ENCODE results near the gene CAPZB. TPM values are rescaled to one million over a fixed set of nuclear protein-coding genes. Genes with fewer than 3 reads are reported as not detected.

CAPZB gene
- total RNA-seq, 1 experiment from 2014 or later = 491 TPM

DNA sequence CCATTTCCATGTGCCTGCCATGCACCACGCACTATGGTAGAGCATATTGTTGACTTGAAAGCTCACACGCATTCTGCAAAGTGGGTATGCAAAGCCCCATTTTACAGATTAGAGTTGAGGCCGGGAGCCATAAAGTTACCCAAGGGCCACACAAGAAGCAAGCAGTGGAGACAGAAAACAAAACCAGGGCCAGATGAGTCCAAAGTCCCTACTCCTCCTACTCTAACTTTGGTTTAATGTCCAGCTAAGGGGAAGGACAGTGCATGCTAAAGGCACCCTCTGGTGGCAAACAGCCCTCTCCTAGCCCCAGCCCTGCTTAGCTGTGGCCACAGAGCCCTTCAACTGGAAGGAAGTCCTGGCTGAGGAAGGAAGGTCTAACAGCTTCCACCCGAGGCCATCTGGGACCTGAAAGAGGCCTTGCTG lies 98.3 kb downstream of the CAPZB start:
- Histone ChIP-seq H3K4me3 (ENCODE audit: low read depth in 2 of 2, low read length in 2 of 2) (no peak overlapping the region), H3K27ac (ENCODE audit: low read length) (no peak overlapping the region), H3K4me1 (ENCODE audit: control insufficient read depth, insufficient read depth, low read length) (peaks cover 13% of the 10 kb centered on the region), H3K36me3 (ENCODE audit: control insufficient read depth, insufficient read depth, low read length) (peaks cover 4% of the 10 kb centered on the region), H3K9me3 (ENCODE audit: control insufficient read depth, insufficient read depth, low read depth, low read length) (no peaks in the 10 kb centered on the region), H3K27me3 (ENCODE audit: control insufficient read depth, insufficient read depth, low read length) (no peaks in the 10 kb centered on the region)
- TF ChIP-seq TCF7L2 (IDR thresholded peaks at IDR 0.05; ENCODE audit: low read depth, low read length) (no peak), REST (IDR thresholded peaks at IDR 0.05; ENCODE audit: insufficient read depth in 1 of 2, low read depth in 2 of 2, low read length in 1 of 2) (no peak), SIN3A (IDR thresholded peaks at IDR 0.05; ENCODE audit: borderline replicate concordance, insufficient read depth, low read depth, low read length) (no peak), POLR2AphosphoS5 (IDR thresholded peaks at IDR 0.05; ENCODE audit: low read depth, low read length) (no peak)
- TF ChIP-seq, protein P1, sequence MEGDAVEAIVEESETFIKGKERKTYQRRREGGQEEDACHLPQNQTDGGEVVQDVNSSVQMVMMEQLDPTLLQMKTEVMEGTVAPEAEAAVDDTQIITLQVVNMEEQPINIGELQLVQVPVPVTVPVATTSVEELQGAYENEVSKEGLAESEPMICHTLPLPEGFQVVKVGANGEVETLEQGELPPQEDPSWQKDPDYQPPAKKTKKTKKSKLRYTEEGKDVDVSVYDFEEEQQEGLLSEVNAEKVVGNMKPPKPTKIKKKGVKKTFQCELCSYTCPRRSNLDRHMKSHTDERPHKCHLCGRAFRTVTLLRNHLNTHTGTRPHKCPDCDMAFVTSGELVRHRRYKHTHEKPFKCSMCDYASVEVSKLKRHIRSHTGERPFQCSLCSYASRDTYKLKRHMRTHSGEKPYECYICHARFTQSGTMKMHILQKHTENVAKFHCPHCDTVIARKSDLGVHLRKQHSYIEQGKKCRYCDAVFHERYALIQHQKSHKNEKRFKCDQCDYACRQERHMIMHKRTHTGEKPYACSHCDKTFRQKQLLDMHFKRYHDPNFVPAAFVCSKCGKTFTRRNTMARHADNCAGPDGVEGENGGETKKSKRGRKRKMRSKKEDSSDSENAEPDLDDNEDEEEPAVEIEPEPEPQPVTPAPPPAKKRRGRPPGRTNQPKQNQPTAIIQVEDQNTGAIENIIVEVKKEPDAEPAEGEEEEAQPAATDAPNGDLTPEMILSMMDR (IDR thresholded peaks at IDR 0.05) = no peak
- CTCF ChIA-PET = no interaction called here
- intact Hi-C loops (cut with micrococcal nuclease; ENCODE audit: unreplicated experiment) (no loop called here), in situ Hi-C loops (cut with HindIII; ENCODE audit: low pct_unique_long_range_greater_than_20kb, low sequenced_read_pairs) (no loop called here)
- ATAC-seq = no peak
- DNase-seq (ENCODE audit: low read depth, low spot score) = no peak
- POLR2A ChIA-PET = no interaction called here
- BruUV-seq (replicated peaks) = no TSS peak

DNA sequence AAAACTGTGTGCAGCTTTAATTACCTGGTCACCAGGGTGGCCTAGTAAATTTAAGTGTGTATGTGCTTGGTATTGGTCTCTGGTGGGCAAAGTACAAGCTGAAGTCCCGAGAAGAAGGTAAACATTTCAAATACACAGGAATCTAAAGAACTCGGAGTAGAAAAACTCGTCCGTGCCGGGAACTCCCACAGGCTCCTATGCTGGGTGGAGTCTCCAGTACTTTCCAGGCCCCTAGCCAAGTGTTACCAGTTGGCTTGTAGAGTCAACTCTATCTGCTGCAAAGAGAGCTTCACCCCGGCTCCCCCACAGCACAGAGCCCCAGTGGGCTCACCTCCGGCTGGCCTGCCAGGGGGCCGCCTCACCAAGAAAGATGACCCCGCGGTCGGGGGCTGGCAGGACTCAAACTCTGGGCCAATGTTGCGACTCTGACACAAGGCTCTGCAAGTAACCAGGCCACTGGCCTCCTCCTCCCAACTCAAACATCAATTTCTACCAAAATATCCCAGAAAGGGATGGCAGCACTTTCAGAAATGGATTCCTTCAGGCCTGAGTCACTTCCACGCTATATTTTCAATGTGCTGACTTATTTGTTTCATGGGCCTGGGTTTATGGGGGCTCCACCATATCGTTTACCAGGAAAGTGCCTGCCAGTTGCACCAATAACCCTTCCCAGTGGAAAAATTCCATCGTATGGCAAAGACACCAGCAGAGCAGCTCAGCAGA lies 99.3 kb downstream of the CAPZB start:
- in situ Hi-C loops (cut with HindIII; ENCODE audit: low pct_unique_long_range_greater_than_20kb, low sequenced_read_pairs) = no loop called here
- H3K36me3 ChIP-seq (ENCODE audit: control insufficient read depth, insufficient read depth, low read length) = peaks cover 7% of the 10 kb centered on the region

More for the DNA sequence above, 99.3 kb downstream of the CAPZB start:
- Histone ChIP-seq H3K27me3 (ENCODE audit: control insufficient read depth, insufficient read depth, low read length) (no peaks in the 10 kb centered on the region), H3K4me1 (ENCODE audit: control insufficient read depth, insufficient read depth, low read length) (peaks cover 6% of the 10 kb centered on the region), H3K27ac (ENCODE audit: low read length) (no peak overlapping the region), H3K9me3 (ENCODE audit: control insufficient read depth, insufficient read depth, low read depth, low read length) (no peaks in the 10 kb centered on the region), H3K4me3 (ENCODE audit: low read depth in 2 of 2, low read length in 2 of 2) (no peak overlapping the region)
- intact Hi-C loops (cut with micrococcal nuclease; ENCODE audit: unreplicated experiment) = no loop called here
- no peak for TF ChIP-seq POLR2AphosphoS5 (IDR thresholded peaks at IDR 0.05; ENCODE audit: low read depth, low read length)
- no peak for TF ChIP-seq REST (IDR thresholded peaks at IDR 0.05; ENCODE audit: insufficient read depth in 1 of 2, low read depth in 2 of 2, low read length in 1 of 2)
- no peak for TF ChIP-seq TCF7L2 (IDR thresholded peaks at IDR 0.05; ENCODE audit: low read depth, low read length)
- TF ChIP-seq SIN3A (IDR thresholded peaks at IDR 0.05; ENCODE audit: borderline replicate concordance, insufficient read depth, low read depth, low read length) = no peak
- TF ChIP-seq, protein P1 (IDR thresholded peaks at IDR 0.05) = no peak
- CTCF ChIA-PET = no interaction called here
- no TSS peak for BruUV-seq (replicated peaks)
- ATAC-seq (no peak), DNase-seq (ENCODE audit: low read depth, low spot score) (no peak)
- POLR2A ChIA-PET = no interaction called here
